Cardiac fibroblast (primary cell): ENCODE measurements around the gene PKHD1.
"Not testable (repeated sequence)": the region's sequence is repeated elsewhere in the genome, so short reads cannot be mapped to it uniquely, and the experiment has no call there.

Source experiments
- DNase-seq, 2 donors: peaks; one replicate each; pipeline versions ENCODE4 v3.0.0 to v3.0.0-alpha.2; 2010; ENCODE audit warnings: low read depth in 2 of 2
- H3K4me3 ChIP-seq, 2 donors: replicated peaks in 1 of 2; 1 replicate in 1 of 2; 2 replicates in 1 of 2; pipeline ENCODE4 v1.5.1; 2011; ENCODE audit warnings: low read depth in 2 of 2, low read length in 2 of 2, mild to moderate bottlenecking in 2 of 2, moderate library complexity in 1 of 2
- CTCF ChIP-seq: IDR thresholded peaks from one replicate; pipeline ENCODE4 v1.5.1; 2011; ENCODE audit warnings: low read depth, mild to moderate bottlenecking, low read length, inconsistent platforms

PKHD1 gene

GRCh38 chr6:51953246-51953645 lies 134.2 kb downstream of the PKHD1 start:
- H3K4me3 ChIP-seq = no peak overlapping the region
- no peak for DNase-seq
- TF ChIP-seq CTCF = no peak

GRCh38 chr6:51951924-51952323 lies 135.5 kb downstream of the PKHD1 start:
- no peak for DNase-seq
- TF ChIP-seq CTCF = no peak
- H3K4me3 ChIP-seq = no peak overlapping the region

GRCh38 chr6:51949526-51949925 lies 137.9 kb downstream of the PKHD1 start:
- DNase-seq = no peak
- no peak overlapping the region for H3K4me3 ChIP-seq
- TF ChIP-seq CTCF = no peak

GRCh38 chr6:51939695-51940094 lies 147.7 kb downstream of the PKHD1 start:
- not testable (repeated sequence) for H3K4me3 ChIP-seq, DNase-seq

- DNase-seq = no peak
- no peak for TF ChIP-seq CTCF
Measured at GRCh38 chr6:51936531-51937290, 150.7 kb downstream of the PKHD1 start.

GRCh38 chr6:51934098-51934497 lies 153.3 kb downstream of the PKHD1 start:
- peak in 1 of 2 donors; percentile 0 for DNase-seq
- no peak overlapping the region for H3K4me3 ChIP-seq
- TF ChIP-seq CTCF = no peak

More at GRCh38 chr6:51936531-51937290, 150.7 kb downstream of the PKHD1 start:
- no peak overlapping the region for H3K4me3 ChIP-seq

GRCh38 chr6:51932956-51933355 lies 154.5 kb downstream of the PKHD1 start:
- no peak overlapping the region for H3K4me3 ChIP-seq
- DNase-seq = no peak
- TF ChIP-seq CTCF = no peak
